ENCODE measurements around the gene CLASRP.

Gene CLASRP

DNA sequence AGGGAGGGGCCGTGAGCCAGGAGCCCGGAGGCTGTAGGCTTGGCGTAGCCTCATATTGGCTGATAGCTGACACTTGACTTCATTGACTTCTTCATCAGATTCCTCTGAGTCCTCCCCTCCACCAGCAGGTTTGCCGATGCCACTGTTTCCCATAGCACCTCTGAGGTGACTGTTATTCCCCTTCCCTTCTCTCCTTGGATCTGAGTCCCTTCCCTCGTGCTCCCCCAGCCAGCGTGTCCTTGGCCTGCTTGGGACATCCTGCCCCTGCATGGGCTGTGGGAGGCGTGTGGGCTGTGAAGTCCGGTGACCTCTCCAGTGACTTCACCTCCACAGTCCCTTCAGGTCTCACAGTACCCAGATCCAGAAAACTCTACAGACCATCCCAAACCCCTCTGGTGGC lies 63.0 kb downstream of the CLASRP start:
- TF ChIP-seq, protein P1, sequence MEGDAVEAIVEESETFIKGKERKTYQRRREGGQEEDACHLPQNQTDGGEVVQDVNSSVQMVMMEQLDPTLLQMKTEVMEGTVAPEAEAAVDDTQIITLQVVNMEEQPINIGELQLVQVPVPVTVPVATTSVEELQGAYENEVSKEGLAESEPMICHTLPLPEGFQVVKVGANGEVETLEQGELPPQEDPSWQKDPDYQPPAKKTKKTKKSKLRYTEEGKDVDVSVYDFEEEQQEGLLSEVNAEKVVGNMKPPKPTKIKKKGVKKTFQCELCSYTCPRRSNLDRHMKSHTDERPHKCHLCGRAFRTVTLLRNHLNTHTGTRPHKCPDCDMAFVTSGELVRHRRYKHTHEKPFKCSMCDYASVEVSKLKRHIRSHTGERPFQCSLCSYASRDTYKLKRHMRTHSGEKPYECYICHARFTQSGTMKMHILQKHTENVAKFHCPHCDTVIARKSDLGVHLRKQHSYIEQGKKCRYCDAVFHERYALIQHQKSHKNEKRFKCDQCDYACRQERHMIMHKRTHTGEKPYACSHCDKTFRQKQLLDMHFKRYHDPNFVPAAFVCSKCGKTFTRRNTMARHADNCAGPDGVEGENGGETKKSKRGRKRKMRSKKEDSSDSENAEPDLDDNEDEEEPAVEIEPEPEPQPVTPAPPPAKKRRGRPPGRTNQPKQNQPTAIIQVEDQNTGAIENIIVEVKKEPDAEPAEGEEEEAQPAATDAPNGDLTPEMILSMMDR (IDR thresholded peaks at IDR 0.05; ENCODE audit: insufficient read depth, low read length, poor library complexity, severe bottlenecking), result no peak
- no peak for TF ChIP-seq EZH2phosphoT487 (conservative IDR thresholded peaks at IDR 0.05; ENCODE audit: low read length)
- Histone ChIP-seq H3K4me3 (ENCODE audit: insufficient read depth, low read length, poor library complexity, severe bottlenecking) (no peak overlapping the region), H4K20me1 (ENCODE audit: low read depth, low read length) (no peaks in the 10 kb centered on the region; the same call in 1 of the 2 replicates), H3K79me2 (ENCODE audit: insufficient read depth, low read length) (peaks cover 90% of the 10 kb centered on the region), H3K36me3 (ENCODE audit: low read length) (no peaks in the 10 kb centered on the region), H3K4me2 (ENCODE audit: low read depth, low read length, poor library complexity, severe bottlenecking) (no peak overlapping the region), H3K9ac (ENCODE audit: low read length) (no peak overlapping the region), H3K27ac (ENCODE audit: low read depth, low read length) (no peak overlapping the region), H3K9me3 (ENCODE audit: insufficient read depth, low read length) (no peaks in the 10 kb centered on the region), H3K27me3 (ENCODE audit: low read length) (no peaks in the 10 kb centered on the region), H3K9me2 (replicated peaks; ENCODE audit: insufficient read depth, low read length) (no peaks in the 10 kb centered on the region), H3F3A (ENCODE audit: insufficient read depth) (no peaks in the 10 kb centered on the region), H2AFZ (ENCODE audit: low read depth, low read length, severe bottlenecking) (no peak overlapping the region)

DNA sequence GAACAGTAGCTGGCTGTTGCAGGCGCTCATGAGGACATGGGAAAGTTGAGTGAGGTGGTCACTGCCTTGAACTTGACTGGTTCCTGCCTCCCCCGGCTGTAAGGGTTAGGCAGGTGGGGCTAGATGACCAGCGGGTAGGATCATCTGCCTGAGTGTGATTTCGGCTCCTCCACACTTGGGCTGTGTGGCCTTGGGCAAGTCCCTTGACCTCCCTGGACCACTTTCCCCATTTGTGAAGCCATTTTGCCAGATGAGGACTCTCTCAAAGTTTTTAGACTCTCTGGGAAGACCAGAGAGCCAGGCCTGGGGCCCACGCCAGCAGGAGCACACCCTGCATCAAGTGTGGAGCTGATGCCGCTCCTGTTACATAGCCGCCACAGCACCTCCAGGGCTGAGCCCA lies 63.6 kb downstream of the CLASRP start:
- Histone ChIP-seq H3K9me3 (ENCODE audit: insufficient read depth, low read length) (no peaks in the 10 kb centered on the region), H3K36me3 (ENCODE audit: low read length) (no peaks in the 10 kb centered on the region), H2AFZ (ENCODE audit: low read depth, low read length, severe bottlenecking) (no peak overlapping the region), H3K27ac (ENCODE audit: low read depth, low read length) (no peak overlapping the region), H3K9ac (ENCODE audit: low read length) (no peak overlapping the region), H3K27me3 (ENCODE audit: low read length) (no peaks in the 10 kb centered on the region), H3F3A (ENCODE audit: insufficient read depth) (no peaks in the 10 kb centered on the region), H3K4me3 (ENCODE audit: insufficient read depth, low read length, poor library complexity, severe bottlenecking) (no peak overlapping the region), H4K20me1 (ENCODE audit: low read depth, low read length) (no peaks in the 10 kb centered on the region; the same call in 1 of the 2 replicates), H3K79me2 (ENCODE audit: insufficient read depth, low read length) (peaks cover 88% of the 10 kb centered on the region), H3K4me2 (ENCODE audit: low read depth, low read length, poor library complexity, severe bottlenecking) (no peak overlapping the region), H3K9me2 (replicated peaks; ENCODE audit: insufficient read depth, low read length) (no peaks in the 10 kb centered on the region)
- TF ChIP-seq EZH2phosphoT487 (conservative IDR thresholded peaks at IDR 0.05; ENCODE audit: low read length), result no peak
- TF ChIP-seq, protein P1 (IDR thresholded peaks at IDR 0.05; ENCODE audit: insufficient read depth, low read length, poor library complexity, severe bottlenecking), result no peak

DNA sequence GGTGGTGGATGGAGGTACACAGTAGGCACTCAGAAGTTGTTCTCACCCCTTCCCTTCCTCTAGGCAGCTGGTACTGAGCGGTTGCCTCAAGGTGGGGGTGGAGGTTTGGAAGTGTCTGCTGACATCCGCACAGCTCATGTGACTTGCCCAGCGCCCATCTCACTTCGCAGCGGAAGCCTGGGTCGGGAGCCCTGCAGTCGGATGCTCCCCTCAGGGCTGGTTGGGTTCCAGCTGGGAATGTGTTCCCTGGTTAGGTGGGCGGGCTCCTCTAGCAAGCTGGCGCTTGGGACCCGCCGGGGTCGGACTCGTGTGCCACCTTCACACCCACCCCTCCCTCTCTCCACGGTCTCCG lies 64.3 kb downstream of the CLASRP start:
- H3K27ac ChIP-seq (ENCODE audit: low read depth, low read length), result no peak overlapping the region
- no peaks in the 10 kb centered on the region for H3K36me3 ChIP-seq (ENCODE audit: low read length)
- no peak overlapping the region for H2AFZ ChIP-seq (ENCODE audit: low read depth, low read length, severe bottlenecking)
- H3K27me3 ChIP-seq (ENCODE audit: low read length), result no peaks in the 10 kb centered on the region
- no peaks in the 10 kb centered on the region for H3K9me3 ChIP-seq (ENCODE audit: insufficient read depth, low read length)
- no peaks in the 10 kb centered on the region for H3F3A ChIP-seq (ENCODE audit: insufficient read depth)
- H3K9ac ChIP-seq (ENCODE audit: low read length), result no peak overlapping the region
- no peak overlapping the region for H3K4me2 ChIP-seq (ENCODE audit: low read depth, low read length, poor library complexity, severe bottlenecking)
- H3K4me3 ChIP-seq (ENCODE audit: insufficient read depth, low read length, poor library complexity, severe bottlenecking), result no peak overlapping the region
- H3K9me2 ChIP-seq (replicated peaks; ENCODE audit: insufficient read depth, low read length), result no peaks in the 10 kb centered on the region
- peaks cover 88% of the 10 kb centered on the region for H3K79me2 ChIP-seq (ENCODE audit: insufficient read depth, low read length)
- TF ChIP-seq EZH2phosphoT487 (conservative IDR thresholded peaks at IDR 0.05; ENCODE audit: low read length), result no peak
- TF ChIP-seq, protein P1 (IDR thresholded peaks at IDR 0.05; ENCODE audit: insufficient read depth, low read length, poor library complexity, severe bottlenecking), result no peak
- H4K20me1 ChIP-seq (ENCODE audit: low read depth, low read length), result no peaks in the 10 kb centered on the region; the same call in 1 of the 2 replicates

All from SU-DHL-6 (cell line).